Esophagus squamous epithelium (tissue), 5 donors: ENCODE measurements around the gene PRC1. TPM values are rescaled to one million over a fixed set of nuclear protein-coding genes. Genes with fewer than 3 reads are reported as not detected.
"Not testable (repeated sequence)": the region's sequence is repeated elsewhere in the genome, so short reads cannot be mapped to it uniquely, and the experiment has no call there.

ENCODE experiments used
- DNase-seq: peaks from one replicate; lab custom pipeline; 2025; lab: John Stamatoyannopoulos, UW
- H3K27ac ChIP-seq, 4 donors: fragments of 200-600 bp; sonication (generic); one replicate each; pipeline ENCODE4 v1.5.1; 2016 to 2019; ENCODE audit warnings: mild to moderate bottlenecking in 1 of 4
- H3K27me3 ChIP-seq, 4 donors: fragments of 200-600 bp; sonication (generic); 1 replicate in 3 of 4; 2 replicates in 1 of 4; pipeline versions ENCODE4 v1.5.1 to v1.6.0; 2017 to 2021; ENCODE audit warnings: antibody characterized with exemption in 1 of 4
- H3K36me3 ChIP-seq, 3 donors: fragments of 200-600 bp; sonication (generic); one replicate each; pipeline ENCODE4 v1.5.1; 2016 to 2019
- H3K4me1 ChIP-seq, 3 donors: fragments of 200-600 bp; sonication (generic); one replicate each; pipeline ENCODE4 v1.5.1; 2017 to 2019
- H3K4me3 ChIP-seq, 4 donors: fragments of 200-600 bp; sonication (generic); 1 replicate in 3 of 4; 2 replicates in 1 of 4; pipeline ENCODE4 v1.5.1; 2016 to 2019; ENCODE audit warnings: mild to moderate bottlenecking in 2 of 4, moderate library complexity in 1 of 4
- H3K9me3 ChIP-seq, 3 donors: fragments of 200-600 bp; sonication (generic); one replicate each; pipeline ENCODE4 v1.5.1; 2016 to 2019
- CTCF ChIP-seq, 6 experiments: fragments of 450-650 bp in 4 of 6; fragments of 200-600 bp in 2 of 6; sonication (generic) in 2 of 6; IDR thresholded peaks; one replicate each; pipeline ENCODE4 v1.5.1; 2016 to 2019; ENCODE audit warnings: antibody characterized with exemption in 6 of 6, mild to moderate bottlenecking in 4 of 6, moderate library complexity in 4 of 6
- POLR2A ChIP-seq, 4 donors: fragments of 450-650 bp; IDR thresholded peaks; one replicate each; pipeline ENCODE4 v1.6.1; 2017; ENCODE audit warnings: antibody characterized with exemption in 4 of 4, mild to moderate bottlenecking in 4 of 4, moderate library complexity in 3 of 4
- WGBS, 2 donors: methylation state at CpG; one replicate each; pipeline ENCODE4 v1.1.5; 2018; 5-methylcytosine and 5-hydroxymethylcytosine counted together
- intact Hi-C: fragments of 100-400 bp; cut with DNase I; formaldehyde crosslinking; loops from one replicate; pipeline ENCODE4 v1.15.0; 2022
- total RNA-seq, 4 donors: library from RNA; depleted of rRNA; stranded (reverse); fragments of >200 nt; gene quantifications; one replicate each; pipeline ENCODE4 v1.1.0, GENCODE V29; 2016
- donor health status: DM: yes; HTN: yes; CAD: no.

Gene PRC1
- total RNA-seq, 4 donors from 2014 or later, result 49.6 to 100 (median 58.4) TPM

- peak; percentile 18 for DNase-seq
- no peaks in the 10 kb centered on the region for H3K27me3 ChIP-seq
- WGBS, 2 donors, result 0 to 1% methylated on average over 12 to 13 of the region's 48 CpGs
- peaks cover 0 to 13% (median 0%) of the 10 kb centered on the region in 3 donors for H3K36me3 ChIP-seq
- no peaks in the 10 kb centered on the region for H3K9me3 ChIP-seq
- TF ChIP-seq CTCF (IDR thresholded peaks at IDR 0.05), result peak in 1 of 6 experiments; percentile 21
- peak in 2 of 4 donors; percentile 40 to 41 for TF ChIP-seq POLR2A (IDR thresholded peaks at IDR 0.05)
- H3K4me1 ChIP-seq, result peaks cover 15 to 36% (median 17%) of the 10 kb centered on the region in 3 donors
- intact Hi-C loops, result loop anchor here (10.0 kb wide), 1 partner anchor 57 kb away; no protein-coding TSS in a partner anchor
- peak within 1 kb of the TSS; percentile 73 to 97 (median 94) for H3K4me3 ChIP-seq
- H3K27ac ChIP-seq, result peak within 1 kb of the TSS; percentile 80 to 90 (median 86)
These were observed 27.9 kb upstream of the PRC1 start, which contains the start of gene VPS33B for GRCh38 chr15:91022075-91022831. Gene VPS33B (minus strand): TSS chr15:91022594. CDS start chr15:91022249, 345 bp downstream.

GRCh38 chr15:91021516-91022074 is 27.3 kb upstream of the PRC1 start:
- Histone ChIP-seq H3K27ac (peak overlapping the region; percentile 80 to 90 (median 86)), H3K9me3 (no peaks in the 10 kb centered on the region), H3K4me1 (peaks cover 15 to 36% (median 17%) of the 10 kb centered on the region in 3 donors), H3K4me3 (peak overlapping the region; percentile 73 to 97 (median 94)), H3K27me3 (no peaks in the 10 kb centered on the region), H3K36me3 (peaks cover 0 to 18% (median 0%) of the 10 kb centered on the region in 3 donors)
- intact Hi-C loops, result loop anchor here (10.0 kb wide), 1 partner anchor 57 kb away; no protein-coding TSS in a partner anchor
- WGBS, 2 donors, result 4 to 10% methylated on average over 2 to 4 of the region's 4 CpGs
- DNase-seq, result no peak
- TF ChIP-seq POLR2A (IDR thresholded peaks at IDR 0.05) (no peak), CTCF (IDR thresholded peaks at IDR 0.05) (no peak)

- H3K9me3 ChIP-seq, result no peaks in the 10 kb centered on the region
- no peak for TF ChIP-seq POLR2A (IDR thresholded peaks at IDR 0.05)
- no peak for TF ChIP-seq CTCF (IDR thresholded peaks at IDR 0.05)
- peaks cover 6 to 52% (median 12%) of the 10 kb centered on the region in 3 donors for H3K36me3 ChIP-seq
- peaks cover 15 to 34% (median 17%) of the 10 kb centered on the region in 3 donors for H3K4me1 ChIP-seq
- H3K27me3 ChIP-seq, result no peaks in the 10 kb centered on the region
- intact Hi-C loops, result no loop called here
- WGBS, 2 donors, result 65 to 88% methylated on average over 2 to 3 of the region's 3 CpGs
- no peak overlapping the region for H3K4me3 ChIP-seq
- DNase-seq, result no peak
- H3K27ac ChIP-seq, result no peak overlapping the region
These were observed 23.8 kb upstream of the PRC1 start for GRCh38 chr15:91018158-91018557.

GRCh38 chr15:91017716-91018115 is 23.4 kb upstream of the PRC1 start:
- no peak overlapping the region for H3K27ac ChIP-seq
- TF ChIP-seq CTCF (IDR thresholded peaks at IDR 0.05) (no peak), POLR2A (IDR thresholded peaks at IDR 0.05) (no peak)
- WGBS, 2 donors, result 80 to 82% methylated on average over 5 of the region's 5 CpGs
- no peak overlapping the region for H3K4me3 ChIP-seq
- no peaks in the 10 kb centered on the region for H3K27me3 ChIP-seq
- DNase-seq, result no peak
- no peaks in the 10 kb centered on the region for H3K9me3 ChIP-seq
- H3K36me3 ChIP-seq, result peaks cover 10 to 57% (median 12%) of the 10 kb centered on the region in 3 donors
- intact Hi-C loops, result no loop called here
- peaks cover 15 to 30% (median 17%) of the 10 kb centered on the region in 3 donors for H3K4me1 ChIP-seq

- peaks cover 12 to 90% (median 19%) of the 10 kb centered on the region in 3 donors for H3K36me3 ChIP-seq
- H3K27ac ChIP-seq, intact Hi-C loops, H3K4me1 ChIP-seq, H3K4me3 ChIP-seq, H3K27me3 ChIP-seq, DNase-seq, H3K9me3 ChIP-seq: not testable (repeated sequence)
- WGBS, 2 donors, result 82 to 95% methylated on average over 7 to 10 of the region's 10 CpGs
These were observed 19.4 kb upstream of the PRC1 start for GRCh38 chr15:91013701-91014100.
